NCI-H748 (cell line): ENCODE measurements around the gene AMY2B.
"Not testable (repeated sequence)": the region's sequence is repeated elsewhere in the genome, so short reads cannot be mapped to it uniquely, and the experiment has no call there.

Experiments used
- DNase-seq: peaks from one replicate; lab custom pipeline; 2025; ENCODE audit not compliant: unreplicated experiment; lab: John Stamatoyannopoulos, UW

AMY2B gene

DNA sequence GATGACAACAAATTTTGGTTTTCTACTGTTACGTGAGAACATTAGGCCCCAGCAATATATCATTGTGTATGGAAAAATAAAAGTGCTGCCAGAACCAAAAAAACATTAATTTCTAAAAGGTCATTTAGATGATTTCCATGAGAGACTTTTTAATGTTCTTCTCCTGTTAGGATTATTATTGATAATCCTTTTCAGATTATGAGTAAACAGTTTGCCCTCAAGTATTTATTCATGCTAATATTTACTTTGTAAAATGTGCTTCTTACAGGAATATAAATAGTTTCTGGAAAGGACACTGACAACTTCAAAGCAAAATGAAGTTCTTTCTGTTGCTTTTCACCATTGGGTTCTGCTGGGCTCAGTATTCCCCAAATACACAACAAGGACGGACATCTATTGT is at the start of gene AMY2B:
Gene AMY2B (plus strand): TSS at position 301 of the 400 bp plus-strand sequence. CDS start 14 bp downstream, at position 315.
- DNase-seq, result not testable (repeated sequence)

DNA sequence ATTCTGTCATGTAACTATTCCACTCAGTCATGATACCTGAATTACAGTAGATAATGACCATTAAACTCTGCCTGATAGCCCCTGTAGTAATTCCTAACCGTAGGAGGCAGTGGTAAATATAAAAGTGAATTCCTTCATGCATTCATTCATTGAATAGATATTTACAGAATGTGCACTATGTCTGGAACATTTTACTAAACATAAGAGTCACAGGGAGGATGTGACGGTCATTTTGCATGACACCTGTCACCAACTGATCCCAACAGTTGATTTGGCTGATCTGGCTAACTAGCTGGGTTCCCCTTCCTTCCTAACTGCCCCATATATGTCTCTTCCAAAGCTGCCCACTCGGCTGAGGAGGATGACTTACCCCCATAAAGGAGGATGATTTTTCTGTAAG is 48.0 kb upstream of the AMY2B start:
- no peak for DNase-seq

- peak; percentile 68 for DNase-seq
Observed at GRCh38 chr1:103525114-103525606, 46.2 kb upstream of the AMY2B start.

DNA sequence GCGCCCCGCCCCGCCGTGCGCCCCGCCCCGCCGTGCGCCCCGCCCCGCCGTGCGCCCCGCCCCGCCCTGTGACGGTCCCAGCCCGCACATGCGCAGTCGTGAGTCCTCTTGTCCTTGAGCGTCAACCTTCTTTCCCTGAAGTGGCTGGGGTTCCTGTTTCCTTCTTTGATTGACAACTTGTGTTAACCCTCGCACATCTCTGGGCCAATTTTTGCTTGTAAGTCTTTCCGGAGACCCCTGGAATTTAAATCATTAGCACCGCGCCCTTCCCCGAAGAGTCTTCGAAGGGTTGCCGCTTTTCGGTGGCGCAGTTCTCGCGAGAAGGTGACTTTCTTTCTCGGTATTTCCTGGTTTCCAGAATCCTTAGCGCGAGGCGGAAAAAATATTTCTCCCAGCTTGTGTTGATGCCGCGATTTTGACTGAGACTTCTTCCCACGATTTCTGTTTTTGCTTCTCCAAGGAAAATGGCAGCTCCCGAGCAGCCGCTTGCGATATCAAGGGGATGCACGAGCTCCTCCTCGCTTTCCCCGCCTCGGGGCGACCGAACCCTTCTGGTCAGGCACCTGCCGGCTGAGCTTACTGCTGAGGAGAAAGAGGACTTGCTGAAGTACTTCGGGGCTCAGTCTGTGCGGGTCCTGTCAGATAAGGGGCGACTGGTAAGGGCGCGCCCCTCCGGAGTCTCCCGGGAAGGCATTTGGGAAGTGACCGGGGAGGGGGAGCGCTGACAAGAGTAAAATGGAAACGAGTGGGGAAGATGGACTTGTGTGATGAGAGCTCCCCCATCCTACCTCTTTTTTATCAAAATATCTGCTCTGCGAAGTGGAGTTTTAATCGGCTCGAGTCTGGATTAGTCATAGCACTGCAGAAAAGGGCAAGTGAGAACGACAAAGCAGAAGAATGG is 45.5 kb upstream of the AMY2B start, which contains the start of gene RNPC3:
Gene RNPC3 (plus strand): TSS at position 93 of the 901 bp plus-strand sequence. CDS start 372 bp downstream, at position 465.
- peak; percentile 91 for DNase-seq

- no peak for DNase-seq
Observed at GRCh38 chr1:103527331-103527730, 44.1 kb upstream of the AMY2B start.

GRCh38 chr1:103529746-103530145 is 41.6 kb upstream of the AMY2B start:
- no peak for DNase-seq

DNA sequence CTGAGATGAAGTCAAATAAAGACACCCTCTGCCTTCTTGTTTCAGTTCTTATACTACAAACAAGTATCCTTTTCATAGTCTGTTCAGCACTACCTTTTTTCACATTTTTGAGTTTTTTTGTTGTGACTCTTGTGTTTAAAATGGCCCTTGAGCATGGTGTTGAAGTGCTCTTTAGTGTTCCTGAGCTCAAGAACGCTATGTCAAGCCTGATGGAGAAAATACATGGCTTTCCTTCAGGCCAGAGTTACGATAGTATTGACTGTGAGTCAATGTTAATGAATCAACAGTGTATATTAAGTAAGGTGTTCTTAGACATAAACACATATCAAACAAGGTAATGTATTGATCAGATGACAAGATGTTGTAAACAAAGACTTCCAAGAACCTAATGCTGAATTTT is 33.2 kb upstream of the AMY2B start:
- no peak for DNase-seq

- DNase-seq, result no peak
Observed at GRCh38 chr1:103541431-103541830, 30.0 kb upstream of the AMY2B start.

GRCh38 chr1:103546496-103546895 is 24.9 kb upstream of the AMY2B start:
- no peak for DNase-seq

GRCh38 chr1:103547840-103548239 is 23.5 kb upstream of the AMY2B start:
- DNase-seq, result no peak

DNA sequence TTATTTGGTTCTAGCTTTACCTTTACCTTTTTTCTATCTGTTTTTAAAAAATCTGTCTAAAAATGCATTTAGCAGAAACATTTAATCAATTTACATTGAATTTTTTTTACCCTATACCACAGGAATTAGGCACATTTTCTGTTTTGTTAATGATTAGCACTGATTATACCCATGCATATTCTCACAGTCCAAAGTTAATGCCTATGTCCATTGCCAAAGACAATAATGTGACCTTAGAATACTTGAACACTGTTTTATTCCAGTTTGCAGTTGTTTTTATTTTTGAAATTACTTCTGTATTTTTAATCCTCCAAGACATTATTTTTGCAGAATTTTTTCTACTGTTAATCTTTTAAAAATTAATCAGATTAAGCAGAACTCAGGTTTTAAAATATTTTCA is 11.0 kb upstream of the AMY2B start:
- no peak for DNase-seq

DNA sequence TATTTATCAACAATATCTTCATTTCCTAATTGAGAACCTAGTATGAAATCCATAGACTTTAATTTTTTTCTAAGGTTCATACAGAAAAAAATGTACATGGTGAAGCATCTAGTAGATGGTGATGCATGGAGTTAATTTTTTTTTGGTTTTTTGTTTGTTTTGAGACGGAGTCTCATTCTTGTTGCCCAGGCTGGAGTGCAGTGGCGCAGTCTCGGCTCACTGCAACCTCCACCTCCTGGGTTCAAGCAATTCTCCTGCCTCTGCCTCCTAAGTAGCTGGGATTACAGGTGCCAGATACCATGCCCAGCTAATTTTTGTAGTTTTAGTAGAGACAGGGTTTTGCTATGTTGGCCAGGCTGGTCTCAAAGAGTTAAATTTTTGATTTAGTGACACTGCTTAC is 10.3 kb upstream of the AMY2B start:
- not testable (repeated sequence) for DNase-seq

DNA sequence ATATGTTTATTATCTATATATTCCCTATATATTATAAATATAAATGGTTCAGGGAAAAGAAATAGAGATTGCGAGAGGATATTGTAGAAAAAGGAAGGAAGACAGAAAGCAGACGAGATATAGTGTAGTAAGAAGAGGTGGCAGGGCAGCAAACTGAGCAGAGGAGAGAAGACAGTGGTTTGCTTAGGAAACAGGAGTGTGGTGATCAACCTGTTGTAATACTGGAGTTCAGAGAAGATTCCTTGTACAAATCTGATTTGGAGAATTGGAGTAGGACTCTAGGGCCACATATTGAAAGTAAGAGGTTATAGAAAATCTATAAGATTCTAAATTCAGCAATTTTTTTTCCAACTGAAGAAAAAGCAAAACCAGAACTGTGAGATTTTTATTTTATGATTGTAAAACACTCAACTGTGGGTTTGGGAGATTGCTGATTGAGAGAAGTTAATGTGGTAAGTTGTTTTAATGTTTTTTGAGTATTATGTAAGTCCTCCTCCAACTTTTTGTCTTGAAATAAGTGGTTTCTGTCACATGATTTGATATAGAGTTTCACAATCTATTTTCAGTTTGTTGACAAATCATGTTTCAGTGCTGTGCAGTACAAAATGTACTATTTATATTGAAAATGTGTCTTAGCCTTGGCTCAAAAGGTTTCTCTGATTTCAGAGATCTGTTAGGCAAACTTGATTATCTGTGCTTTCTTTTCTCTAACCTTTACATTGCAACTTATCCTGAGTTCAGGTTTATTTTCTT is 9.6 kb upstream of the AMY2B start:
- DNase-seq, result no peak

DNA sequence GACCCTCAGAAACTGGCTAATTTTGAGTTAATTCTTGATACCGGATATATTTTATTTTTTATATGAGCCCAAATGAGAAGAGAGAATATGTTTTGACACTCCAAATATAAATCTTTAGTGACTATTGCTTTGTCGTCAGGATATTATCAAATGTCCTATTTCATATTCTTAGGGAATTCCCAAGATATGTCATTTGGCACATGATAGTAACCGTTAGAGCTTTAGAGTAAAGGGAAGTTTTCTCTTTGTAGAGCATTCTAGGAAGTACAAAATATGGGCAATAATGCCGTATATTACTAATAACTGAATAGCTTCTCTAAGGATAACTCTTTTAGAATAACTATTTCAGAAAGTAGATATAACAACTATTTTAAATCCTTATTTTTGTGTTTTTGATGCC is 8.3 kb upstream of the AMY2B start:
- DNase-seq, result no peak

- no peak for DNase-seq
Observed at GRCh38 chr1:103569493-103569892, 1.9 kb upstream of the AMY2B start.

DNA sequence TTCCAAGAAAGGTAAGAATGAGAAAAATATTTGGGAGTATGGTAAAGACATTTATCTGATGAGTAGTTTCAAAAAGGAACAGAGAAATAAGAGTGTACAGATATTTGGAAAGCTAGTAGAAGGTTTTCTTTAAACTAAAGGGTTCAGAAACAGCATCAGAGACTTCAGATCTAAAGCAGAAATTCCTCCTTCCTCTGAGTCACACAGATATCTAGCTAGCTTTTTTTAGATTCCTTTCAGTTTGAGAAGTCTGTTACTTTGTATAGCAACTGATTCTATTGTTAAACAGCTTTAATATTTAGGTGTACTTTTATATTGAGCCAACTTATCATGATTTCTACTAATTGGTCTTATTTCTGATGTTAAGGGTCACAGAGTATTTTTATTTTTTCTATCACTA is 4.7 kb downstream of the AMY2B start:
- no peak for DNase-seq

GRCh38 chr1:103576784-103577183 is 5.4 kb downstream of the AMY2B start:
- DNase-seq, result not testable (repeated sequence)

GRCh38 chr1:103582464-103582863 is 11.1 kb downstream of the AMY2B start:
- no peak for DNase-seq

DNA sequence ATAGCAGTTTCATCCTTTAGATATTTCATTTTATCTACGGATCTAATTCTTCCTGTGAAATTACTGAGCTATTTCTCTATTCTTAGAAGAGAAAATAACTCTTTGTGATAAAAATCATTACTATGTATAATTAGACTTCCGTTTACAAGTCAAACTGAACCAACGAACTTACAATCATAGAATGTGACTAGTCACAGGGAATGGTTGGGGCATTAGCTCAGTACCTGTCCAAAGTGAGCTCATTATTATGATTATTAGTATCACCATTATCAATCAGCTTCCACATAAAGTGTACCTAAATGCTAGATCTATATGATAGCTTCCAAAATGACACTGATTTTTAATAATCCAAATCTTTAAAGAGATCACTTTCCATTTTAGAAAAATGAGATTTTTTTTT is 12.5 kb downstream of the AMY2B start:
- DNase-seq, result no peak

- DNase-seq, result no peak
Observed at GRCh38 chr1:103584537-103584936, 13.1 kb downstream of the AMY2B start.

GRCh38 chr1:103602740-103603139 is 31.4 kb downstream of the AMY2B start:
- not testable (repeated sequence) for DNase-seq

DNA sequence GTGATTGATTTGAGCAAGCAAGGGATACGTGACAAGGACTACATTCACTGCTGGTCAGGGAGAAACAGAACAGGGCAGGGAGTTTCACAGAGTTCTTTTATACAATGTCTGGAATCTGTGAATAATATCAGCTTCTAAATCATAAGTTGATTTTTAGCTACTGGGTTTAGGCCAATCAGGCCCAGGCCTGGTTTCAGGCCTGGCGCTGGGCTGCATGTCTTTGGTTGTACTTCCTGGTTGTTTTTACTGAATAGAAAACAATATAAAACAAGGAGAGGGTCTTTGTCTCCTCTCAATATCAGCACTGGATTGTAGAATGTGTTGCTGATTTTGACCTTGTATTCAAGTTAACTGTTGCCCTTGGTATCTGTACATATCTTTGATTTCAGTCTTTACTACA is 45.0 kb downstream of the AMY2B start:
- DNase-seq, result no peak
